ACHN (cell line): ENCODE data around the gene NXPE1.
"Not testable (repeated sequence)": the region's sequence is repeated elsewhere in the genome, so short reads cannot be mapped to it uniquely, and the experiment has no call there.

Experiments used
- DNase-seq: peaks from one replicate; pipeline ENCODE4 v3.0.0-alpha.2; 2015
- in situ Hi-C: cut with HindIII; loops from 2 replicates; pipeline ENCODE4 v1.10.0; 2017; ENCODE audit warnings: low sequenced_read_pairs, low pct_ligation_motif_present, low pct_unique_long_range_greater_than_20kb

The NXPE1 gene

GRCh38 chr11:114559425-114560310, at the start of gene NXPE1:
TSS of gene NXPE1 (minus strand) at chr11:114559881. CDS start at chr11:114551201, 8,680 bp downstream.
- DNase-seq: no peak
- in situ Hi-C loops: no loop called here

- in situ Hi-C loops: no loop called here
- DNase-seq: no peak
Observed at GRCh38 chr11:114609429-114609828, 49.7 kb upstream of the NXPE1 start.

GRCh38 chr11:114608605-114609004, 48.9 kb upstream of the NXPE1 start:
- in situ Hi-C loops, DNase-seq: not testable (repeated sequence)

DNA sequence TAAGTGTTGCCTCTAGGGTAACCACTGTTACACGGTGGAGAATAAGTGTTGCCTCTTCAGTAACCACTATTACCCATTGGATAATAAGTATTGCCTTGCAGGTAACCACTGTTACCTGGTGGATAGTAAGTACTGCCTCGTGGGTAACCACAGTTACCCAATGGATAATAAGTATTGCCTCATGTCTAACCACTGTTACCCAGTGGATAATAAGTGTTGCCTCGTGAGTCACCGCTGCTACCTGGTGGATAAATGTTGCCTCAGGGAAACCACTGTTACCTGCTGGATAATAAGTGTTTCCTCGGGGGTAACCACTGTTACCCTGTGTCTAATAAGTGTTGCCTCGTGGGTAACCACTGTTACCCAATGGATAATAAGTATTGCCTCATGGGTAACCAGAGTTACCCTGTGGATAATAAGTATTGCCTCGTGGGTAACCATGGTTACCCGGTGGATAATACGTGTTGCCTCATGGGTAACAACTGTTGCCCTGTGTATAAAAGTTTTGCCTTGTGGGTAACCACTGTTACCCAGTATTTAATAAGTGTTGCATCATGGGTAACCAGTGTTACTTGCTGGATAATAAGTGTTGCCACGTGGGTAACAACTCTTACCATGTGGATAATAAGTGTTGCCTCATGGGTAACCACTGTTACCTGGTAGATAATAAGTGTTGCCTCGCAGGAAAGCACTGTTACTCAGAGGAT, 48.2 kb upstream of the NXPE1 start:
- in situ Hi-C loops: no loop called here
- no peak for DNase-seq

GRCh38 chr11:114606802-114607075, 47.1 kb upstream of the NXPE1 start:
- DNase-seq, in situ Hi-C loops: not testable (repeated sequence)

- in situ Hi-C loops: no loop called here
- no peak for DNase-seq
Observed at GRCh38 chr11:114606003-114606801, 46.5 kb upstream of the NXPE1 start.

DNA sequence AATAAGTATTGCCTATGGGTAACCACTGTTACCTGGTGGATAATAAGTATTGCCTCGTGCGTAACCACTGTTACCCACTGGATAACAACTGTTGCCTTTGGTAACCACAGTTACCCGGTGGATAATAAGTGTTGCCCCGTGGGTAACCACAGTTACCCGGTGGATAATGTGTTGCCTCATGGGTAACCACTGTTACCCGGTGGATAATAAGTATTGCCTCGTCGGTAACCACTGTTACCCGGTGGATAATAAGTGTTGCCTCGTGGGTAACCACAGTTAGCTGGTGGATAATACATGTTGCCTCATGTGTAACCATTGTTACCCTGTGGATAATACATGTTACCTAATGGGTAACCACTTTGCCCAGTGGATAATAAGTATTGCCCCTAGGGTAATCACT, 45.7 kb upstream of the NXPE1 start:
- in situ Hi-C loops: no loop called here

GRCh38 chr11:114604886-114605285, 45.2 kb upstream of the NXPE1 start:
- DNase-seq: no peak
- in situ Hi-C loops: no loop called here

More for the DNA sequence above, 45.7 kb upstream of the NXPE1 start:
- DNase-seq: no peak

DNA sequence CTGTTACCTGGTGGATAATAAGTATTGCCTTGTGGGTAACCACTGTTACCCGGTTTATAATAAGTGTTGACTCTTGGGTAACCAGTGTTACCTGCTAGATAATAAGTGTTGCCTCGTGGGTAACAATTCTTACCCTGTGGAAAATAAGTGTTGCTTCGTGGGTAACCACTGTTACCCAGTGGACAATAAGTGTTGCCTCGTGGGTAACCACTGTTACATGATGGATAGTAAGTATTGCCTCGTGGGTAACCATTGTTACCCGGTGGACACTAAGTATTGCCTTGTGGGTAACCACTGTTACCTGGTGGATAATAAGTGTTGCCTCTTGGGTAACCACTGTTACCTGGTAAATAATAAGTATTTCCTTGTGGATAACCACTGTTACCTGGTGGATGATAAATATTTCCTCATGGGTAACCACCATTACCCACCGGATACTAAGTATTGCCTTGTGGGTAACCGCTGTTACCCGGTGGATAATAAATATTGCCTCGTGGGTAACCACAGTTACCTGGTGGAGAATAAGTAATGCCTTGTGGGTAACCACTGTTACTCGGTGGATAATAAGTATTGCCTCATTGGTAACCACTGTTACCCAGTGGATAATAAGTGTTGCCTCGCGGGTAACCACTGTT, 44.6 kb upstream of the NXPE1 start:
- no peak for DNase-seq
- in situ Hi-C loops: no loop called here

DNA sequence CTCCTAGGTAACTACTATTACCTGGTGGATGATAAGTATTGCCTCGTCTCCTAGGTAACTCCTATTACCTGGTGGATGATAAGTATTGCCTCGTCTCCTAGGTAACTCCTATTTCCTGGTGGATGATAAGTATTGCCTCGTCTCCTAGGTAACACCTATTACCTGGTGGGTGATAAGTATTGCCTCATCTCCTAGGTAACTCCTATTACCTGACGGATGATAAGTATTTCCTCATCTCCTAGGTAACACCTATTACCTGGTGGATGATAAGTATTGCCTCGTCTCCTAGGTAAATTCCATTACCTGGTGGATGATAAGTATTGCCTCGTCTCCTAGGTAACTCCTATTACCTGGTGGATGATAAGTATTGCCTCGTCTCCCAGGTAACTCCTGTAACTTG, 43.5 kb upstream of the NXPE1 start:
- DNase-seq, in situ Hi-C loops: not testable (repeated sequence)

DNA sequence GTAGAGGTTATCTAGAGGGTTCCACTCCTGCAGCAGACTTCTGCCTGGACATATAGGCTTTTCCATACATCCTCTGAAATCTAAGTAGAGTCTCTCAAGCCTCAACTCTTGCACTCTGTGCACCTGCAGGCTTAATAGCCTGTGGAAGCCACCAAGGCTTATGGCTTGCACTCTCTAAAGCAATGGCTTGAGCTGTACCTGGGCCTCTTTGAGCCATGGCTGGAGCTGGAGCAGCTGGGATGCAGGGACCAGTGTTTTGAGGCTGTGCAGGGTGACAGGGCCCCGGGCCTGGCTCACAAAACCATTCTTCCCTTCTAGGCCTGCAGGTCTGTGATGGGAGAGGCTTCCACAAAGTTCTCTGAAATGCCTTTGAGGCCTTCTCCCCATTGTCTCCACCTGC, 38.8 kb upstream of the NXPE1 start:
- DNase-seq: no peak
- in situ Hi-C loops: no loop called here

DNA sequence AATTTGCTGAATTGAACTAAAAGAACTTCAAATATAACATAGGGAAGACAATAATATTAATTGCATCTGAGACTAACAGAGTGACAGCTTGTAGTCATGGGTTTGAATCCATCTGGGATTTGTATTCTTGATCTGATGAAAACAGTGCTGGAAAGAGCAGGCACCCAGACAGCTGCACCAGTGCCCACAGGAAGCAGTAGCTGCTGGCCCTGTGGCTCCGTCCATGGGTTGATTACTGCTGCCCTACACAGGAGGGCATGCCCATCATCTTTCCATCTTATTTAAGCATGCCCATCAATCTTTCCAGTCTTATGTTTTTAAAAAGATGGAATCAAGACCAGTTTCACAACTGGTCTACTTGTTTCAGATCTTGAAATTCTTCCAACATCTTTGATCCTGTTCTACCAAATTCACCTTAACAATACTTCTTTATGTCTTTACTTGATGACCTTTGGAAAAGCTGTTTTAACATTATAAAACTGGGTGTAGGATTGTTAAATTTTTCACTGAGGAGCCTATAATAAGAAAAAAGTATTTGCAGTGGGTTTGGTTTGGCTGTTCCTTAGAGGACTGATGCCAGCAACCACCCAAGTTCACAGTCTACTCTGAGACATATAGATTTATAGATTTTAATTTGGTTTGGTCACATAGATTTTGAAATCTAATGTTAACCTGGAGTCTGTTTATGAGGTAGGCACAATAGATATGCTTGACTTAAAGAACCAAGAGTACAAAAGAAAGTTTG, 36.7 kb upstream of the NXPE1 start:
- in situ Hi-C loops: no loop called here
- DNase-seq: no peak

DNA sequence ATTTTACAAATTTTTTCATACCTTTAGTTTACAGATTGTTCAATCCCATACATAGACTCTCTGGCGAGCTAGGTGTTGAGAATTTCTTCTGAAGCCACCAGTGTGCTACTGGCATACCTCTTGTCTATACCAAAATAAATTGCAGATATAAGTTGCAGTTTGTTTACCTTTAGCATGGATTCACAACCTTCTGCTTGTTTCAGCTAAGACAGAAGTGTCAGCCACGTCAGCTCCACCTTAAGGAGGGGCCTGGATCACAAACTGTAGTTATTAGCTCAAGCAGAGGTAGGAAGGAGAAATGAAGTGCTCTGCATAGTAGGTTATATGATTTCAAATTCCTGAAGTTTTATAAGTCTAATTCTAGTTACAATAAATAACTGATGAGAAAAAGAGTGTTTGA, 35.9 kb upstream of the NXPE1 start, which contains the start of gene NXPE4:
Gene NXPE4, minus strand, starts transcription at position 216 of the 400 bp plus-strand sequence. CDS start 1,027 bp downstream, outside the sequence.
- in situ Hi-C loops: no loop called here
- DNase-seq: no peak

DNA sequence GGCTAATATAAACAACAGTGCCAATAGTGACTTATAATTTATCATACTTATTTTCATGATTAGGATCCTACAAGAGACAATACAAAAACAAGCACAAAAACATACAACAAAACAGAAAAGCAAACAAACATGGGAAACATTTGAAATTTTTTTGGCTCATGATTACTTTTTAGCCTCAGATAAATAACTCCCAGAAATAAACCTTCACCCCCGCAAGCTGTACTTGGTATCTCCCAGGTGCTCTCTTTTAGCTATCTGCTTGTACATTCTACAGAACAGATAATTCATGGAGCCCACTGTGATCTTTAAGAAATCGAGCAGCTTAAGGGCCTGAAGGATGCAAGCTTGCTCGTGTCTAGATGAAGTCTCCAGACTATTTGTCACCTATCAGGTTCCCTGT, 35.0 kb upstream of the NXPE1 start:
- no peak for DNase-seq
- in situ Hi-C loops: no loop called here

- no peak for DNase-seq
Observed at GRCh38 chr11:114587398-114587953, 27.8 kb upstream of the NXPE1 start.

GRCh38 chr11:114586797-114587196, 27.1 kb upstream of the NXPE1 start:
- no peak for DNase-seq
- in situ Hi-C loops: no loop called here

More at GRCh38 chr11:114587398-114587953, 27.8 kb upstream of the NXPE1 start:
- in situ Hi-C loops: no loop called here

DNA sequence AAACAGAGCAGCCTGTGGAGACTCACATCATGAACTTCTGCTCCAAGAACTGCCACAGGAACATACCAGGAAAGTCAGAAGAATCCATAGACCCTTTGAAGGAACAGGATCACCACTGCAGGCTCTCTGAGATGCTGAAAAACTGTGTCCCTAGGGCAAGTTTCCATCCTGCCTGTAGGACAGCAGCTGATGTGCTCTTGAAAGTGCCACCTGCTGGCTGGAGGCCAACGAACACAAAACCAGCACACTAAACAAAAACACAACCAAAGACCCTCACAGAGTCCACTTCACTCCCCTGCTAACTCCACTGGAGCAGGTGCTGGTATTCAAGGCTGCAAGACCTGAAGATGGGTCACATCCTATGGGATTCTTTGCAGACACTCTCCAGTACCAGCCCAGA, 12.0 kb upstream of the NXPE1 start:
- in situ Hi-C loops: no loop called here
- no peak for DNase-seq

DNA sequence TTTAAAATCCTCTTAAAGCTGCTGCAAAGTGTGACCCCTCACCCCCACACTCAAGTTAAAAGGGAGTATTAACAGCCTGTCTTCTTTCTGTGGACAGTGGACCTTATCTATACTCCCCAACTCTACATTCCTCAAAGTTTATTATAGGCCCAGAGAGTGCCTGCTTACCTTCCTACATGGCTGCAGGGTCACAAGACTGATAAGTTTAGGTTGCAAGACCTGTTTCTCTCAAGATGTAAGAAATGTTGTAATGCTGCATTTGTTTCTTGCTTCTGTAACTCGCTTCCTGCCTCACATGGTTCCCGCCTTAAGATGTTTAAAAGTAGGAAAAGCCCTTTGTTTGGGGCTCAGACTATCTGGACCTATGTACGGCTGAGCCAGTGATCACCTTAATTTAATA, 10.1 kb upstream of the NXPE1 start:
- in situ Hi-C loops: no loop called here
- no peak for DNase-seq
